Tracheal epithelial cell (primary cell): Measurements from ENCODE around the gene PXMP4. TPM values are rescaled to one million over a fixed set of nuclear protein-coding genes. Genes with fewer than 3 reads are reported as not detected.

Experiments used
- total RNA-seq: library from RNA; depleted of rRNA; stranded (reverse); fragments of >200 nt; gene quantifications from 2 replicates; pipeline ENCODE4 v1.2.1, GENCODE V29; 2014

Gene PXMP4
- 3.6 and 8.7 TPM in 2 replicates for total RNA-seq

GRCh38 chr20:33719989-33720709, at the start of gene PXMP4:
TSS of gene PXMP4 (minus strand) at chr20:33720310. CDS start at chr20:33720207, 103 bp downstream.

GRCh38 chr20:33731693-33732165, 11.6 kb upstream of the PXMP4 start, which contains the start of gene ZNF341:
TSS of gene ZNF341 (plus strand) at chr20:33731996. CDS start at chr20:33732022, 26 bp downstream.

GRCh38 chr20:33686100-33686983, 33.8 kb downstream of the PXMP4 start, which contains the start of gene E2F1:
TSS of gene E2F1 (minus strand) at chr20:33686385. CDS start at chr20:33686264, 121 bp downstream.

GRCh38 chr20:33674294-33675135, 45.6 kb downstream of the PXMP4 start, which contains the start of gene NECAB3:
TSS of gene NECAB3 (minus strand) at chr20:33674428. CDS start at chr20:33674352, 76 bp downstream.

GRCh38 chr20:33666293-33667244, 53.5 kb downstream of the PXMP4 start, which contains the start of gene ACTL10:
TSS of gene ACTL10 (plus strand) at chr20:33666943. CDS start at chr20:33667498, 555 bp downstream.

GRCh38 chr20:33662172-33662571, 57.9 kb downstream of the PXMP4 start, which contains the start of gene C20orf144:
TSS of gene C20orf144 (plus strand) at chr20:33662327. CDS start at chr20:33662346, 19 bp downstream.

Other genes with a start within 250 kb of the PXMP4 start
- 3.6 and 5.1 TPM in 2 replicates for gene CBFA2T2, start 230.2 kb downstream of the PXMP4 start, total RNA-seq
- gene C20orf144, start 58.0 kb downstream of the PXMP4 start, total RNA-seq: 0.24 TPM in 1 of 2 replicates, not detected in the other
- gene ACTL10, start 53.4 kb downstream of the PXMP4 start, total RNA-seq: 1.5 and 2.7 TPM in 2 replicates
- 12.1 and 16.1 TPM in 2 replicates for gene NECAB3, start 45.9 kb downstream of the PXMP4 start, total RNA-seq
- gene E2F1, start 33.9 kb downstream of the PXMP4 start, total RNA-seq: 0.43 and 2.2 TPM in 2 replicates
- gene ZNF341, start 11.7 kb upstream of the PXMP4 start, total RNA-seq: 0.64 and 0.72 TPM in 2 replicates
- gene CHMP4B, start 91.0 kb upstream of the PXMP4 start, total RNA-seq: 20.5 and 38.1 TPM in 2 replicates